Muscle layer of colon (tissue), 2 donors: Measurements from ENCODE around the gene SARS1.
A peak's percentile ranks its signal among the peaks of the same experiment; 100 is the strongest.

ENCODE experiments used
- H3K27ac ChIP-seq: one replicate; pipeline ENCODE4 v1.7.0; 2013; ENCODE audit warnings: low read depth, mild to moderate bottlenecking, low read length, moderate library complexity
- H3K27me3 ChIP-seq, 2 donors: one replicate each; pipeline ENCODE4 v1.7.0; 2013; ENCODE audit warnings: low read length in 2 of 2, mild to moderate bottlenecking in 2 of 2; ENCODE audit not compliant: insufficient read depth in 2 of 2, control insufficient read depth in 1 of 2
- H3K36me3 ChIP-seq: one replicate; pipeline ENCODE4 v1.7.0; 2013; ENCODE audit warnings: mild to moderate bottlenecking, low read length; ENCODE audit not compliant: insufficient read depth
- H3K4me1 ChIP-seq: one replicate; pipeline ENCODE4 v1.7.0; 2013; ENCODE audit warnings: mild to moderate bottlenecking, low read length; ENCODE audit not compliant: insufficient read depth
- H3K4me3 ChIP-seq, 2 donors: one replicate each; pipeline ENCODE4 v1.7.0; 2013; ENCODE audit warnings: low read length in 2 of 2, low read depth in 1 of 2, mild to moderate bottlenecking in 1 of 2, moderate library complexity in 1 of 2
- H3K9ac ChIP-seq: one replicate; pipeline ENCODE4 v1.7.0; 2013; ENCODE audit warnings: low read length
- H3K9me3 ChIP-seq: one replicate; pipeline ENCODE4 v1.7.0; 2013; ENCODE audit warnings: mild to moderate bottlenecking, low read length
- donor health status: abdominal sarcoma.
- donor health status: Adenocarcinoma of cecum.

SARS1 gene

DNA sequence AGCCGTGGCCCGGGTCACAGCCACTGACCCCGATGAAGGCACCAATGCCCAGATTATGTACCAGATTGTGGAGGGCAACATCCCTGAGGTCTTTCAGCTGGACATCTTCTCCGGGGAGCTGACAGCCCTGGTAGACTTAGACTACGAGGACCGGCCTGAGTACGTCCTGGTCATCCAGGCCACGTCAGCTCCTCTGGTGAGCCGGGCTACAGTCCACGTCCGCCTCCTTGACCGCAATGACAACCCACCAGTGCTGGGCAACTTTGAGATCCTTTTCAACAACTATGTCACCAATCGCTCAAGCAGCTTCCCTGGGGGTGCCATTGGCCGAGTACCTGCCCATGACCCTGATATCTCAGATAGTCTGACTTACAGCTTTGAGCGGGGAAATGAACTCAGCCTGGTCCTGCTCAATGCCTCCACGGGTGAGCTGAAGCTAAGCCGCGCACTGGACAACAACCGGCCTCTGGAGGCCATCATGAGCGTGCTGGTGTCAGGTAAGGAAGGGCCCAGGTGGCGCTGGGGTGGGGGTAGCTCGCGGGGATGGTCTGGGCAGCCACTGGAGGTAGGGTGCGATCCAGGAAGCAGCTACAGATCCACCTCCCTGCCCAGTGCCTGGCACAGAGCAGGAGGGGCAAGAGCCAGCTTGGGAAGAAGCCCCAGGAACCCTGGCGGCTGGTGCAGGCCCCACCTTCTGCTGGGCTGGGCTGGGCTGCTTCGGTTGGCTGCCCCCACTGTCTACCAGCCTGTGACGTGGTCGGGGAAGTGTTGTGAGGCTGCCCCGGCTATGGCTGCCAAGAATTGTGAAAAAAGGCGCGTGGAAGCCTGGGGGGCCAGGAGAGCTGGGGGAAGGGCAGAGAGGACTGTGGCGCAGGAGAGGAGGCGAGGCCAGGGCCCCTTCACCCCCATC lies 39.4 kb downstream of the SARS1 start:
- peaks cover 33% of the 10 kb centered on the region for H3K4me1 ChIP-seq

GRCh38 chr1:109253803-109254620 lies 40.3 kb downstream of the SARS1 start:
- Histone ChIP-seq H3K36me3 (no peaks in the 10 kb centered on the region), H3K4me1 (peaks cover 30% of the 10 kb centered on the region), H3K4me3 (peak overlapping the region; percentile 6 to 39), H3K27me3 (no peaks in the 10 kb centered on the region), H3K9ac (peak overlapping the region; percentile 46), H3K27ac (peak overlapping the region; percentile 22), H3K9me3 (no peaks in the 10 kb centered on the region)

More for the DNA sequence above, 39.4 kb downstream of the SARS1 start:
- H3K27me3 ChIP-seq, result no peaks in the 10 kb centered on the region
- peak overlapping the region; percentile 53 for H3K27ac ChIP-seq
- H3K9me3 ChIP-seq, result no peaks in the 10 kb centered on the region
- H3K9ac ChIP-seq, result peak overlapping the region; percentile 46
- H3K4me3 ChIP-seq, result peak overlapping the region; percentile 6 to 39
- no peaks in the 10 kb centered on the region for H3K36me3 ChIP-seq

GRCh38 chr1:109254621-109255096 lies 40.9 kb downstream of the SARS1 start:
- peak overlapping the region; percentile 22 for H3K27ac ChIP-seq
- no peaks in the 10 kb centered on the region for H3K36me3 ChIP-seq
- H3K4me1 ChIP-seq, result peaks cover 28% of the 10 kb centered on the region
- no peaks in the 10 kb centered on the region for H3K9me3 ChIP-seq
- H3K9ac ChIP-seq, result peak overlapping the region; percentile 46
- H3K4me3 ChIP-seq, result peak overlapping the region in 1 of 2 donors; percentile 39
- H3K27me3 ChIP-seq, result no peaks in the 10 kb centered on the region

DNA sequence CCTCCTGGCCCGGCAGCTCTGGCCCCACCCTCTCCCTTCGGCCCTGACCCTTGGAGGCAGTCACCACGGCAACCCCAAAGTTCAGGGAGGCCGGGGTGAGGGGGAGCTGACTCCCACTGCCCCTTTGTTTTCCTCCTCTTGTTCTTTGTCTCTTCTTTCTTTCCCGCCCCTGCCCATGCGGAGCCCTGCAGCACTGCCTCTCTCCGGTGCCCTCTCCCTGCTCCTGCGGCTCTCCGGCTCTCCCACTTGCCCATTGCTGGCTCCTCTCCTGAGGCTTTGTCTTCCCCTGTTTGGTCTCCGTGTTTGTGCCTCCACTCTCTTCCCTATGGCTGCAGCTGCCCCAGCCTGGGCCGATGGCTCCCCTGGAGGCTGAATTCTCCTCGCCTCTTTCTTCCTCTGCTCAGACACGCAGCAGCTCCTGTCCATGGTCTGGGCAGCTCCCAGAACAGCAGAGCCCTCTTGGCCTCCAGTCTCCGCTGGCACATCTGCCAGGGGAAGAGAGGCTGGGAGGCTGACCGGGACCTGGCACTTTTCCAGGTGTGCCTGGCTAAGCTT lies 41.5 kb downstream of the SARS1 start:
- H3K9me3 ChIP-seq, result no peaks in the 10 kb centered on the region
- no peaks in the 10 kb centered on the region for H3K27me3 ChIP-seq
- no peaks in the 10 kb centered on the region for H3K36me3 ChIP-seq
- no peak overlapping the region for H3K4me3 ChIP-seq
- H3K9ac ChIP-seq, result no peak overlapping the region
- peaks cover 28% of the 10 kb centered on the region for H3K4me1 ChIP-seq
- H3K27ac ChIP-seq, result no peak overlapping the region

DNA sequence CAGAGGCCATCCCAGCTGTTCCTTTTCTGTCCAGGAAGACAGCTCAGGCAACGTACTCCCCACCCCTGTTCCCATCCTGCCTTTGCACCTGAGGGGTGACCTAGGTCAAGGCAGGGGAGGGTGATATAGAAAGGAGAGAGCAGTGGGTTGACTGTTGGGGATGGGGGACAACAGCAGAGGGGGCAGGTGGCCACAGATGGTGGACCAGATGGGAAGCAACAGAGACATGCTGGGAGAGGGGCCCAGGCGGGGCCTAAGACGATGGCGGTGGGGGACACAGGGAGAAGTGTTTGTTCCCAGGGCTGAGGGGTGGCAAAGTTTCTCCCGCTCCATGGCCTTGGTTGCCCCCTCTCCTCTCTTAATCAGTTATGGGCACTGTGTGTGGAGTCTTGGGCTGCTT lies 42.0 kb downstream of the SARS1 start:
- H3K27ac ChIP-seq, result no peak overlapping the region
- H3K27me3 ChIP-seq, result no peaks in the 10 kb centered on the region
- no peaks in the 10 kb centered on the region for H3K36me3 ChIP-seq
- H3K9me3 ChIP-seq, result no peaks in the 10 kb centered on the region
- H3K4me1 ChIP-seq, result peaks cover 28% of the 10 kb centered on the region
- no peak overlapping the region for H3K4me3 ChIP-seq
- H3K9ac ChIP-seq, result no peak overlapping the region

DNA sequence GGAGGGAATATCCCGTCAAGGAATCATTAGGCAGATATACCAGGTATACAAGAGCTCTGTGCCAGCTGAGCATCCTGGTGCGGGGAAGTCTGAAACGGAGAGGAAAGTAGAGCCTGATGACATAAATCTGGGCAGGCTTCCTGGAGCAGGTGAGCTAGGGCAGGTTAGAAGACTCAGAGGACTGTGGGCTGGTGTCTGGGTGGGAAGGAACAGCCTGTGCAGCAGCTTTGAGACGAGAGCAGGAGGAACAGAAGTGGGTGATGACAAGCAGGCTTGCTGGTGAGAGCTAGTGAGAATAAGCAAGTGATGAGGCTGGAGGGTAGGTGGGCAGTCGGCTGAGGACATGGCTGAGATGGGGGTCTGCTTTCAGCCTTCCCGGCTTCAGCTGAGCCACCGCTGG lies 42.4 kb downstream of the SARS1 start:
- Histone ChIP-seq H3K27ac (no peak overlapping the region), H3K9ac (no peak overlapping the region), H3K4me1 (peaks cover 28% of the 10 kb centered on the region), H3K36me3 (no peaks in the 10 kb centered on the region), H3K27me3 (no peaks in the 10 kb centered on the region), H3K4me3 (no peak overlapping the region), H3K9me3 (no peaks in the 10 kb centered on the region)

GRCh38 chr1:109256971-109257681 lies 43.4 kb downstream of the SARS1 start:
- H3K36me3 ChIP-seq, result no peaks in the 10 kb centered on the region
- H3K27me3 ChIP-seq, result no peaks in the 10 kb centered on the region
- H3K9me3 ChIP-seq, result no peaks in the 10 kb centered on the region
- peaks cover 28% of the 10 kb centered on the region for H3K4me1 ChIP-seq
- H3K4me3 ChIP-seq, result no peak overlapping the region
- no peak overlapping the region for H3K27ac ChIP-seq
- H3K9ac ChIP-seq, result no peak overlapping the region

DNA sequence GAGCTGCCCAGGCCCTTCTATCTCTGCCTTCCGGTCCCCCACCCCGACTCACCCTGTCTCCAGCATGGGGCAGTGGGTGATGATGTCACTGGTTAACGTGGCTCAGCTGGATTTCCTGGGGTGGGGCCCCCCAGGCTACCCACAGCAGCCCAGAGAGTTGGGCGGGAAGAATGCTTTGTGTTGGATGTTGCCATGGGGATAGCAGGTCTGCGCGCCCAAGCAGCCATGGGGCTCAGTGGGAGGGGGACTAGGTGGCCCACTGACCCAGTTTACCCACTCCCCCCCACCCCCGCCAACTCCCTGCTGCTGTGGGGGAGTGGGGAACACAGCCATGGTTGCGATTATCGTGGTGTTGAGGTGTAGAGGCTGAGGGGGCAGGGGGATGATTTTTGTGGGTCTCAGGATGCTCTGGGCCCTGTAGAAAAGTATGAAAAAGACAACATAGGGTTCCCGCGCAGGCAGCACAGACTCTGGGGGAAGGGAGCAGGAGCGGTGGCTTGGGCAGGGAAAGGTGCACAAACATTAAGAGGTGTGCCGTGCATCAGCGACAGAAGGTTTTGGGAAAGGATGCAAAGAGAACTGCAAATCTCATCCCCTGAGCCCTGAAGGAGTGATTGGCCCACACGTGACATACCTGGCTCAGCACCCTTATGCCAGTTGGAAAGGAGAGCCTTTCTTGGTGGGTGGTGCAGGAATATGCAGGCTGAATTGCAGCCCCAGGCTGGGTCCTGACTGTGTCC lies 44.1 kb downstream of the SARS1 start:
- no peak overlapping the region for H3K4me3 ChIP-seq
- H3K36me3 ChIP-seq, result no peaks in the 10 kb centered on the region
- H3K9ac ChIP-seq, result no peak overlapping the region
- no peaks in the 10 kb centered on the region for H3K27me3 ChIP-seq
- H3K4me1 ChIP-seq, result peaks cover 27% of the 10 kb centered on the region
- H3K27ac ChIP-seq, result no peak overlapping the region
- H3K9me3 ChIP-seq, result no peaks in the 10 kb centered on the region

- H3K4me3 ChIP-seq, result no peak overlapping the region
- H3K4me1 ChIP-seq, result peaks cover 19% of the 10 kb centered on the region
- H3K9ac ChIP-seq, result no peak overlapping the region
- H3K36me3 ChIP-seq, result no peaks in the 10 kb centered on the region
- no peaks in the 10 kb centered on the region for H3K27me3 ChIP-seq
- H3K27ac ChIP-seq, result no peak overlapping the region
- no peaks in the 10 kb centered on the region for H3K9me3 ChIP-seq
Measured at GRCh38 chr1:109258481-109259466, 45.1 kb downstream of the SARS1 start.
